ENCODE measurements around the gene BAD. TPM values are rescaled to one million over a fixed set of nuclear protein-coding genes. Genes with fewer than 3 reads are reported as not detected.

Gene BAD
- total RNA-seq, 2 experiments from 2014 or later = 21.2 to 74.2 TPM

DNA sequence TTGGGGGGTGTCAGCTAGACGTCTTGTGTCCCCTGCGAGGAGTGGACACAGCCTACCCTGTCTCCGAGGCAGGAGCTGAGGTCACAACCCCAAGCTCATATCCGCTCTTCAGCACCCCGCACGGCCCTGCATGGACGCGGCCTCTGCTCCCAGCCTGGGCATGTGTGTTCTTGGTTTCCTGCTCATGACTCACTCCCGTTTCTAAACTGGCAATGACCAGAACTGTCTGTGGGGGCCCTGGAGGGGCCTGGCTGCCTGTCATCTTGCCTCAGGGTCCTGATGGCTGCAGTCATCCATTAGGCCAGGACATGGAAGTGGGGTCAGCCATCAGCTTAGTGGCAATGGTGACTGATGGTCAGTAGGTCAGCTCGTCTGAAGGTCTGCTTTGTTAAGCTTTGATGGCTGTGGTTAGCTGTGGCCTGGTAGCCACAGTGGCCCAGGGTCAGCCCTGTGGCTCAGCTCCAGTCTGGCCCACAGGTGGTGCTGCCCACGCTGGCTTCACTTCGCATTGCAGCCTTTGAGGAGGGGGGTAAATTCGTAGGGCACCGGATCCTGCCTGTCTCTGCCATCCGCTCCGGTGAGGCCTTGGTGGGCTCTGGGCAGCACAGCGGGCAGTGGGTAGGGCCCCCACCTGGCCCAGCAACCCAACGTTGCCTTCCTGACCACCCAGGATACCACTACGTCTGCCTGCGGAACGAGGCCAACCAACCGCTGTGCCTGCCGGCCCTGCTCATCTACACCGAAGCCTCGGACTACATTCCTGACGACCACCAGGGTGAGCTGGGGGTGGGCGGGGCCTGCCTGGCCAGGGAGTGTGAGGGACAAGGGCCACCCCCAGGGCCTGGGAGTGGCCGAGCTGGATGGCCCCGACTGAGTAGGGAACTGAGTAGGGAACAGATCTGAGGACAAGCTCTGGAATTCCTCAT lies 21.2 kb downstream of the BAD start:
- Histone ChIP-seq H3K9me3 (ENCODE audit: low read length) (no peaks in the 10 kb centered on the region), H3K79me2 (ENCODE audit: insufficient read depth, low read depth, low read length) (no peaks in the 10 kb centered on the region), H3K36me3 (ENCODE audit: insufficient read depth, low read length) (no peaks in the 10 kb centered on the region), H3K4me1 (ENCODE audit: insufficient read depth, low read length, poor library complexity, severe bottlenecking) (peaks cover 12% of the 10 kb centered on the region), H2AFZ (ENCODE audit: low read length) (no peak overlapping the region), H4K20me1 (ENCODE audit: insufficient read depth, low read length) (no peaks in the 10 kb centered on the region), H3K27ac (ENCODE audit: low read depth, low read length, poor library complexity, severe bottlenecking) (no peak overlapping the region), H3K9me2 (ENCODE audit: insufficient read depth, low read length) (no peaks in the 10 kb centered on the region), H3K4me3 (ENCODE audit: low read depth, low read length, poor library complexity, severe bottlenecking) (no peak overlapping the region), H3K4me2 (ENCODE audit: low read length) (no peak overlapping the region)
- TF ChIP-seq, protein P1, sequence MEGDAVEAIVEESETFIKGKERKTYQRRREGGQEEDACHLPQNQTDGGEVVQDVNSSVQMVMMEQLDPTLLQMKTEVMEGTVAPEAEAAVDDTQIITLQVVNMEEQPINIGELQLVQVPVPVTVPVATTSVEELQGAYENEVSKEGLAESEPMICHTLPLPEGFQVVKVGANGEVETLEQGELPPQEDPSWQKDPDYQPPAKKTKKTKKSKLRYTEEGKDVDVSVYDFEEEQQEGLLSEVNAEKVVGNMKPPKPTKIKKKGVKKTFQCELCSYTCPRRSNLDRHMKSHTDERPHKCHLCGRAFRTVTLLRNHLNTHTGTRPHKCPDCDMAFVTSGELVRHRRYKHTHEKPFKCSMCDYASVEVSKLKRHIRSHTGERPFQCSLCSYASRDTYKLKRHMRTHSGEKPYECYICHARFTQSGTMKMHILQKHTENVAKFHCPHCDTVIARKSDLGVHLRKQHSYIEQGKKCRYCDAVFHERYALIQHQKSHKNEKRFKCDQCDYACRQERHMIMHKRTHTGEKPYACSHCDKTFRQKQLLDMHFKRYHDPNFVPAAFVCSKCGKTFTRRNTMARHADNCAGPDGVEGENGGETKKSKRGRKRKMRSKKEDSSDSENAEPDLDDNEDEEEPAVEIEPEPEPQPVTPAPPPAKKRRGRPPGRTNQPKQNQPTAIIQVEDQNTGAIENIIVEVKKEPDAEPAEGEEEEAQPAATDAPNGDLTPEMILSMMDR (conservative IDR thresholded peaks at IDR 0.05; ENCODE audit: low read length) = no peak
- TF ChIP-seq EZH2phosphoT487 (IDR thresholded peaks at IDR 0.05; ENCODE audit: borderline replicate concordance, low read depth, low read length) = no peak
- intact Hi-C loops (cut with micrococcal nuclease; ENCODE audit: unreplicated experiment) = no loop called here
- DNase-seq (ENCODE audit: low spot score) = no peak
- no TSS peak for BruUV-seq (replicated peaks)
- ChIA-PET POLR2A (no interaction called here), CTCF (ENCODE audit: unreplicated experiment) (no interaction called here)

DNA sequence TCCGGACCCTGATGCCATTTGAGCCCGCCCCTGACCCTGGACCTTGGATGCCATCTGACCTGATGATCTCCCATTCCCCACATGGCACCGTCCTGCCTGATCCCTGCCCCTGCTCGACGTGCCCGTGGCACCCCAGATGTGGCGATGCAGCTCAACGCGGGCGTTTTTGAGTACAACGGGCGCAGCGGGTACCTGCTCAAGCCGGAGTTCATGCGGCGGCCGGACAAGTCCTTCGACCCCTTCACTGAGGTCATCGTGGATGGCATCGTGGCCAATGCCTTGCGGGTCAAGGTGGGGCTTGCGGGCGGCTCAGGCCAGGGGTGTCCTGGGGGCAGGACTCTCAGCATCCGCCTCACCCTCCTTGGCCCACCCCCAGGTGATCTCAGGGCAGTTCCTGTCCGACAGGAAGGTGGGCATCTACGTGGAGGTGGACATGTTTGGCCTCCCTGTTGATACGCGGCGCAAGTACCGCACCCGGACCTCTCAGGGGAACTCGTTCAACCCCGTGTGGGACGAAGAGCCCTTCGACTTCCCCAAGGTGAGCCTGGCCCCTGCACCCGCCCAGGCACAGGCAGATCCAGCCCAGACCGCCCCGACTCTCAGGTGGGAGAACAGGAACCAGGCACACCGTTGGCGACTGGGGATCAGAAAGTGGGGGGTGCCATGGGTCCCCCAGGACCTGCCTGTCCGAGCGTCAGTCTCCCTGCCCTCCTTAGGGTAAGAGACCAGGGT lies 22.0 kb downstream of the BAD start:
- TF ChIP-seq, protein P1 (conservative IDR thresholded peaks at IDR 0.05; ENCODE audit: low read length) = no peak
- Histone ChIP-seq H3K4me2 (ENCODE audit: low read length) (no peak overlapping the region), H3K4me1 (ENCODE audit: insufficient read depth, low read length, poor library complexity, severe bottlenecking) (peaks cover 6% of the 10 kb centered on the region), H2AFZ (ENCODE audit: low read length) (no peak overlapping the region), H3K9me2 (ENCODE audit: insufficient read depth, low read length) (no peaks in the 10 kb centered on the region), H3K27ac (ENCODE audit: low read depth, low read length, poor library complexity, severe bottlenecking) (no peak overlapping the region), H3K4me3 (ENCODE audit: low read depth, low read length, poor library complexity, severe bottlenecking) (no peak overlapping the region), H3K36me3 (ENCODE audit: insufficient read depth, low read length) (no peaks in the 10 kb centered on the region), H3K79me2 (ENCODE audit: insufficient read depth, low read depth, low read length) (no peaks in the 10 kb centered on the region), H4K20me1 (ENCODE audit: insufficient read depth, low read length) (no peaks in the 10 kb centered on the region), H3K9me3 (ENCODE audit: low read length) (no peaks in the 10 kb centered on the region)
- intact Hi-C loops (cut with micrococcal nuclease; ENCODE audit: unreplicated experiment) = no loop called here
- ChIA-PET CTCF (ENCODE audit: unreplicated experiment) (no interaction called here), POLR2A (no interaction called here)
- DNase-seq (ENCODE audit: low spot score) = no peak
- BruUV-seq (replicated peaks) = no TSS peak

All from OCI-LY7 (cell line).